HG03378 (cell line): ENCODE results near the gene MACROD1.
A peak's percentile ranks its signal among the peaks of the same experiment; 100 is the strongest.

Experiments
- ATAC-seq: cut with Tn5 transposase; IDR thresholded peaks from one replicate; pipeline ENCODE4 v1.9.1; 2021; ENCODE audit warnings: mild to moderate bottlenecking, moderate library complexity; ENCODE audit not compliant: unreplicated experiment

Gene MACROD1

GRCh38 chr11:64165842-64166635 is at the start of gene MACROD1:
TSS of gene MACROD1 (minus strand) at chr11:64166113. CDS start at chr11:64165994, 119 bp downstream.
- peak; percentile 64 for ATAC-seq

DNA sequence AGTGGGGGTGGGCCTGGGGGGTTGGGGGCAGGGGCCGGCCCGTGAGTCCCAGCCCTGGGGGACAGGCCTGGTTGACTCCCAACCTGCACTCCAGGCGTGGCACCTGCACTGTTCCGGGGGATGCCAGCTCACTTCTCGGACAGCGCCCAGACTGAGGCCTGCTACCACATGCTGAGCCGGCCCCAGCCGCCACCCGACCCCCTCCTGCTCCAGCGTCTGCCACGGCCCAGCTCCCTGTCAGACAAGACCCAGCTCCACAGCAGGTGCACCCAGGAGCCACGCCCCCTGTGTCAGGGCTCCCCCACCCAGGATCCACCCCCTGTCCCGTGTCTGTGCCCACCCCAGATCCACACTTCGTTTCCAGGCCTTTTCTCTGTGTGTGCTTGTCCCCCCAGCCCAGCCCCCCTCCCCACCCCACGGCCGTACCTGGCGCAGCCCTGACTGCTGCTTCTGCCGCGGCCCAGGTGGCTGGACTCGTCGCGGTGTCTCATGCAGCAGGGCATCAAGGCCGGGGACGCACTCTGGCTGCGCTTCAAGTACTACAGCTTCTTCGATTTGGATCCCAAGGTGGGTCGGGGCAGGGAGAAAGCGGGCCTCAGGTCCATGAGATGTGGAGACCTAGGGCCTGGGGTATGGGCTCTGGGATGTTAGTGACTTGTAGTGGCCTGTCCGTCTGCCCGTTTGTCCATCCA is 45.4 kb upstream of the MACROD1 start:
- ATAC-seq = no peak

- no peak for ATAC-seq
Measured at GRCh38 chr11:64210301-64211020, 44.5 kb upstream of the MACROD1 start.

DNA sequence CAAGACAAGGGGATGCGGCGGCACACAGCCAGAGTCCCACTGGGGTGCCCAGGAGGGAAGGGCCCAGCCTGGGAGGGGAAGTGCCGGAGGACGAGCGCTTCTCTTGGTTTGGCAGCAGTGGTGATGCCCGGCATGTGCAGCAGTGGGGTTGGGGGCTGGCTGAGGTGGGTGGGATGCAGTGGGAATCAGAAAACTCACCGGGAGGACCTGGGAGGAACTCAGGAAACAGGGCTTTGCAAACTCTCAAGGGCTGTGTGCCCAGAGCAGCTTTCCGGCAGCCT is 43.6 kb upstream of the MACROD1 start:
- ATAC-seq = no peak

DNA sequence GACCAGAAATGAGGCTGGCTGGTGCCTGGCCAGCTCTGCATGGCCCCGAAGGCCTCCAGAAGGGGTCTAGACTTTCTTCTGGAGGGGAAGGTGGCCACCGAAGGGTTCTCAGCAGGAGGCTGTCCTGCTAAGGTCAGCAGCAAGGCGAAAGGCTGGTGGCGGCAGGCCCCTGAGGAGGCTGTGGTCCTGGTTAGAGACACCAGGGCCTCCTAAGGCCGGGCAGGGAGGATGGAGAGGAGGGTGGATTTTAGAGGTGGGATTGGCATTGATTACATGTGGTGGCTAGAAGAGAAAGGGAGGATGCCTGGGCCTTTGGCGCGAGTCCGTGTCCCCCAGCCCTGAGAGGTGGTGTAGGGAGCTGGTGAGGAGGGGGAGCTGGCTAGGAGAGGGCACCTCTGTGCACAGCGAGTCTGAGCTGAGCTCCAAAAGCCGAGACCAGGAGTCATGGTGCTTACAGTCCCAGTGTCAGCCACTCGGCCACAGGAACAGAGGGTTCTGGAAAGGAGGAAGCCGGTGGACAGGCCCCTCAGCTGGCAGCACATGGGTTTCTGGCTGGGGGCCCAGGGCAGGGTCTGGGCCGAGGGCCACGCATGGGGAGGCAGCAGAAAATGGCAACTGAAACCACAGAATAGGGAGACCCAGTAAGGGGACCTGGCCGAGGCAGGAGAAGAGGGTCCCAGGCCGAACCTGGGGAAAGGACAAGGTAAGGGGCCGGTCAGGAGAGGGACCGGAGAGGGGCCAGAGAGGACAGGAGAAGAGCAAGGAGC is 43.1 kb upstream of the MACROD1 start:
- no peak for ATAC-seq

DNA sequence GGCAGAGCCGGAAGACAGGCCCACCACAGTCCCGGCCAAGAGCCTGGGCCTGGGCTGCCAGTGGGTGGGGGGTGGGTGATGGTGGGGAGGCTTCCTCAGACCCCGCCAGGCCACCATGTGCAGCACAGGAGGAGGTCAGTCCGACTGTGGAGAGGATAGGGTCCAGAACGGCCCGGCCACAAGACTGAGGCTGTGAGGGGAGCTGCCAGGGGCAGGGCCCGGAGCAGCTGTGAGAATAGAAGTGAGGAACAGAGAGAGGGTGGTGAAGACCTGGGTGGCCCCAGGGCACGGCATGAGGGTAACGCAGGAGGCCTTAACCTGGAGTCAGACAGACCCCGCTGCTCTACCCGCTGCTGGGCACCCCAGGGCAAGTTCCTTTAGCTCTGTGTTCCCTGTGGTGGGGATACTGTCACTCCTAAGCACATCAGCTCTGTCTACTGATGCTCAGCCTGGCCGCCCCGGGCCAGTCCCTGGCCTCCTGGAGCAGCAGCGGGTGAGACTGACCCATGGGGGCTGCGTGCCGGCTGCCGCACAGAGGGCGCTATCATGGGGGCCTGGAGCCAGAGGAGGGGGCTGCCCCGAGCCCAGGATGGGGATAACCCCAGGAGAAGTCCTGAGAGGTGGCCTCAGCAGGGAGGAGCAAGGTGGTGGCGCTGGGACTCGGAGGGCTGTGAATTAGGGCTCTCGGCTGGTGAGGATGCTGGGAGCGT is 42.3 kb upstream of the MACROD1 start:
- no peak for ATAC-seq

GRCh38 chr11:64207256-64208085 is 41.6 kb upstream of the MACROD1 start:
- peak; percentile 35 for ATAC-seq

DNA sequence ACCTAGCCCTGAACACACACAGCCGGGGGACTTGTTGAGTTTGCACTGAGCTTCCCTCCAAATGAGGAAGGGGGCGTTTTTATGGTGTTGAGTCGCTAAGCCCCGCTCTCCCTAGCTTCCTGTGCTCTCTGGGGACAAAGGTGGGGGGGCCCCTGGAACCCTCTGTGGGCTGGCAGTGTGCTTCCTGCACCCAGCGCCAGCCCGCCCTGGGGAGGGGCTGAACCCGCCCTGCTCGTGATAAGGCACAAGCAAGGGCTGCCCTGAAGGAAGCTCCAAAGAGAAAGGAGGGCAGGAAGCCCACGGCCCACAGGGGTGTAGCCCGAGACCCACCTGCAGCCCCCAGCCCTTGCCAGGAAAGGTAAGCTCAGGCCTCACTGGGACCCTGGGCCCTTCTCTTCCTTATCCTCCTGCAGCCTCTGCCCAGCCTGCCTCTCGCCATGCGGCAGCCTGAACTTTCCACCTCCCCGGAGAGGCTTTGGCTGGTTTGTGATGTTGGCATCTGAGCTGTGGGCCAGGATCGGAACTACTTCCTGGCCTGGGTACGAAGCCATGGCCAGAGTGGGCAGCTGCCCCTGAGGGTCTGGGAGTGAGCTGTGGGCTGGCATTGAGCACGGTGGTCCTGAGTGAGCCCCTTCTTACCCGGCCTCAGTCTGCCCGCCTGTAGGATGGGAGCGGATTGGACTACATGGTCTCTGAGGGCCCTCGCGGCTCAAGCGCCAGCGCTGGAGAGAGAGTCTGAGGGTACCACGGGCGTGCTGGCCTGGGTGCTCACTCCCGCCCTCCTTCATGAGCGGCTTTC is 40.7 kb upstream of the MACROD1 start, which contains the start of gene FERMT3:
TSS of gene FERMT3 (plus strand) at position 265 of the 799 bp plus-strand sequence. CDS start 644 bp downstream, outside the sequence.
- ATAC-seq = no peak

DNA sequence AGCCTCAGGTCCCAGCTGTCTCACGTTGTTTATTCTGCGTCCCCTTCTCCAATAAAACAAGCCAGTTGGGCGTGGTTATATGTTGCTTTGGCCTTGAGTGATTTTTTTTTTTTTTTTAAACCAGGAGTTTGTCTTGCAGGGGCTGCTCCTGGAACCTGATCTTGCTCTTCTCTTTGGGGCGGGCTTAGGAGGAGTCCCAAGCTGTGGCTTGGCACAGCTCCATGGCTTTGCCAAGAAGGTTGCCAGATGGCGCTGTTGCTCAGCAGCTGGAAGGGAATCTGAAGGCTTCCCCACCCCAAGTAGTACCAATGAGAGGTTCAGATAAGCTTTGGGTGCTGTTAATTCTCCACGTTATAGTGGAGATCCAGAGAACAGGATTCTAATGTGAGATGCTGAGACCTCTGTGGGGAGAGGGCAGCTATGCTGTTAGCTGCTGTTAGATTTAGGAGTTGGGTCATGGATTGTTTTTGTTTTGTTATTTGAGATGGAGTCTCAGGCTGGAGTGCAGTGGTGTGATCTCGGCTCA is 38.6 kb upstream of the MACROD1 start:
- no peak for ATAC-seq

DNA sequence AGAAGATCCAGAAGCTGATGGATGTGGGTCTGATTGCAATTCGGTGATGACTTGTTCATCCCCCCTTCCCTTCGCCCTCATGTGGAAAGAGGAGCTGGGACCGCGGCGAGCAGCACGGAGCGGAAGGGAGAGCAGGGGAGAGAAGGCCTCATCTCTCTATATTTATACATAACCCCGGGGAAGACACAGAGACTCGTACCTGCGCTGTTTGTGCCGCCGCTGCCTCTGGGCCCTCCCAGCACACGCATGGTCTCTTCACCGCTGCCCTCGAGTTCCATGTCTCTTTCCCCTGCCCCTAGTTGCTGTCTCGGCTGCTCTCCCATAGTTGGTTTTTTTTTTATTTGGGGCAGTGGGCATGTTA is 38.1 kb upstream of the MACROD1 start:
- no peak for ATAC-seq

DNA sequence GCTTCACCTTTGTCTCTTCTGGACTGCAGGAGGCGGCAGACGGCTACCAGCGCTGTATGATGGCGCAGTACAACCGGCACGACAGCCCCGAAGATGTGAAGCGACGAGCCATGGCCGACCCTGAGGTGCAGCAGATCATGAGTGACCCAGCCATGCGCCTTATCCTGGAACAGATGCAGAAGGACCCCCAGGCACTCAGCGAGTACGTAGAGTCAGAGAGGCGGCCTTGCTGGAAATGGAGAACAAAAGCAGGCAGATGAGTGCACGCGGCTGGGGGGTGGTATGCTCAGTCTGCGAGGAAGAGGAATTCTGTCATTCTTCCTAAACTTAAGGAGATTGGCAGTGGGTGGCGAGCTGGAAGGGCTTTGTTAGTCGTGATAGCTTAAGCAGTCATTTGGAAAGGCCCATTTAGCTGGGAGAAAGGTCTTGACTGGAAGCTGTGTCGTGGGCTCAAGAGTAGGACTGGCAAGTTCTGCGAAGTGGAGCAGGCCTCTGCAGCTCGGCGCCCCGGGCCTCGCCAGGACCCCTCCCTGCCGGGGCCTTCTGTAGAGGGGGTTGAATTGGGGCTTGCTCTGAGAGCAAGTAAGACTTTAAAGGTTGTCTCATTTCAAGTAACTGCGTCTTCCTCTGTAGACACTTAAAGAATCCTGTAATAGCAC is 37.6 kb upstream of the MACROD1 start:
- no peak for ATAC-seq

GRCh38 chr11:64202992-64203391 is 37.1 kb upstream of the MACROD1 start:
- no peak for ATAC-seq

DNA sequence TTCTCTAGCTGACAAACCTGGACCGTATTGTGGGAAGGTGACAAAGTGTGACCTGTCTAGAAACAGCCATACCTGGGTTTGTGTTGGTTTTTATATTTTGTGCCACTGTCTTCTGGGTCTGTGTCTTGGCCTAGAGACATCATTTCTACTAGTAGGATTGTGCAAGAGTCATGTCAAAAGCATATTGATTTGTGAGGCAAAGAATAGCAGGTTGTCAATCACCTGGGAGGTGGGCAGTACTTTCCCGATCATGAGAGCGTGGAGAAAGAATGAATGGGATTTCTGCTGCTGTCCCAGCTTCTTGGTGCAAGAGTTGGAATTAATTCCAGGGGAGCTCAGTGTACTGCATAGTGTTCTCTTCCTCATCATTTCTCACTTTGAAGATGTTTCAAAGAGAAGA is 35.6 kb upstream of the MACROD1 start:
- ATAC-seq = no peak

- no peak for ATAC-seq
Measured at GRCh38 chr11:64198511-64198910, 32.6 kb upstream of the MACROD1 start.

DNA sequence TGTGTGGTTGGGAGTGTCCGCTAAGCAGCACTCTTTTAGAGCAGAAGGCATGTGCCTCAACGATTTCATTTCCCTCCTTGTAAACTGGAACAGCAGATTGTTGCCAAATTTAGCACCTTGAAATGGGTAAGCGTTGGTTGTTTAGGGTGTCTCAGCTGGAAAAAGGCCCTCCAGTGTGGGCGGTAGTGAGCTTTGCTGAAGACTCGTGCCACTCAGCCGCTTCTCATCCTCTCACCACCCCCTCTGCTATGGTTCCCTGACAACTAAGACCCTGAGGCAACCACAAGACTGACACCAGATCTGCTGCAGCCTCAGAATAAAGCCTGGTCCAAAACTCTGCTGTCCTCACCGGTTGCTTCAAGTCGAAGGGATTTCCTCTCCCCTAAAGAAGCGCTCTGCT is 30.7 kb upstream of the MACROD1 start:
- no peak for ATAC-seq

DNA sequence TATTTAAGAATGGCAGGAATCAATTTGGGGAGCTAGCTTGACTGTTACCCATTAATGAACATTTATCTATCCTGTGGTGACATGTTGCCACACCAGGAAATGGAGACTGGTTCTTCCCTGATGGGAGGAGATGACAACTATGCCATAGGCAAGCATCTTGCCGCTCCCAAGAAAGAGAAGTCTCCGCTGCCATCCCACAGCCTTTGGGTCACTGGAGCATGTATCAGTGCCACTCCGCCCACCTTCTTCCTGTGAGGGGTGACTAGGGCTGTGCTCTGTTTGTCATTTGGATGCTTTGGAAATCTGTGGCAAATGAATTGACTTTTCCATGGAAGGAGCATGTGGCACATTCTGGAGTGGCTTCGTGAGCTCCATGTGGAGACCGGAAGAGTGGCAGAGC is 26.5 kb upstream of the MACROD1 start:
- ATAC-seq = no peak

DNA sequence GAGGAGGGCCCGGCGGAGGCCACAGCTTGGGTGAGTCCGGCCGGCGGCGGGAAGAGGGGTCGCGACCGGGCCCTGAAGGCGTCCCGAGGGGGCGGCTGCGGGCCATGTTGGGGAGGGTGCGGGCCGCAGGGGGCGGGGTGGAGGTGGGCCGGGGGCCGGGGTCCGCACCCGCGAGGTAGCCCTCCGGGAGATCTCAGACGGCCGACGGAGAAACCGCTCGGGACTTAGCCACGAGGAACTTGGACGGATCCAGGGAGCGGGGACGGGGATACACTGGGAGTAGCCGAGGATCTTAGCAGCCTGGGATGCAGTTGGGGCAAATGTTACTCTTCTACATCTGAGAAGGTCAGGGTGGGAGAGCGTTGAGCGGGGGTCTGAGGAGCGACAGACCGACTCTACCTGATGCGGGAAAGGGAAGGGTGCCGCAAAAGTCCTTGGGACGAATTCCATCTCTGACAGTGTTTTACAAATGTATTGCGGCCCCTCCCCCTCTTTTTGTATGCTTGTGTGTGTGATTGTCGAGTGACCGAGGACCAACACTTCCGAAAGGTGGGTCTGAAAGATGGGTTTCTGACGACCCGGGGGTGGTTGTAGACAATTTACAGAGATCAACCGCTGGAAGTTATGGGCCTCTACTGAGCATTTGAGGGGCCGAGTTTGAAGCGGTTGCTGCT is 20.7 kb upstream of the MACROD1 start:
- ATAC-seq = no peak
